Uterus (tissue), 2 donors: ENCODE results near the gene BACH2.

ENCODE experiments used
- CTCF ChIP-seq, 4 experiments: fragments of 200-600 bp in 2 of 4; fragments of 450-650 bp in 2 of 4; sonication (generic) in 2 of 4; IDR thresholded peaks; one replicate each; pipeline ENCODE4 v1.5.1; 2016 to 2019; ENCODE audit warnings: antibody characterized with exemption in 4 of 4, mild to moderate bottlenecking in 2 of 4, moderate library complexity in 1 of 4
- POLR2A ChIP-seq, 2 donors: fragments of 450-650 bp; IDR thresholded peaks; one replicate each; pipeline ENCODE4 v1.6.1; 2016; ENCODE audit warnings: antibody characterized with exemption in 2 of 2, mild to moderate bottlenecking in 1 of 2, moderate library complexity in 1 of 2

GRCh38 chr6:90204327-90205056 is 92.2 kb downstream of the BACH2 start:
- no peak for TF ChIP-seq CTCF (IDR thresholded peaks at IDR 0.05)
- no peak for TF ChIP-seq POLR2A (IDR thresholded peaks at IDR 0.05)
